GM19238 (cell line): ENCODE measurements around the gene LRRC56.
A peak's percentile ranks its signal among the peaks of the same experiment; 100 is the strongest.

Source experiments
- DNase-seq: peaks from one replicate; pipeline ENCODE4 v3.0.0; 2011; ENCODE audit warnings: low spot score; ENCODE audit not compliant: insufficient read length

LRRC56 gene

GRCh38 chr11:538431-539051 lies 1.2 kb downstream of the LRRC56 start:
- DNase-seq, result no peak

- DNase-seq, result no peak
Measured at GRCh38 chr11:539971-540481, 2.7 kb downstream of the LRRC56 start.

- DNase-seq, result no peak
Measured at GRCh38 chr11:540583-541432, 3.5 kb downstream of the LRRC56 start.

GRCh38 chr11:541433-541885 lies 4.1 kb downstream of the LRRC56 start:
- no peak for DNase-seq

GRCh38 chr11:544817-545166 lies 7.5 kb downstream of the LRRC56 start:
- no peak for DNase-seq

- DNase-seq, result no peak
Measured at GRCh38 chr11:545171-545570, 7.8 kb downstream of the LRRC56 start.

- no peak for DNase-seq
Measured at GRCh38 chr11:548700-549603, 11.6 kb downstream of the LRRC56 start.

GRCh38 chr11:550021-550745 lies 12.9 kb downstream of the LRRC56 start:
- no peak for DNase-seq

GRCh38 chr11:550746-551085 lies 13.4 kb downstream of the LRRC56 start:
- DNase-seq, result no peak

GRCh38 chr11:551131-551530 lies 13.8 kb downstream of the LRRC56 start:
- DNase-seq, result no peak

- no peak for DNase-seq
Measured at GRCh38 chr11:551596-551995, 14.3 kb downstream of the LRRC56 start.

- no peak for DNase-seq
Measured at GRCh38 chr11:553083-553987, 16.0 kb downstream of the LRRC56 start.

GRCh38 chr11:553988-554340 lies 16.6 kb downstream of the LRRC56 start:
- no peak for DNase-seq

- peak; percentile 85 for DNase-seq
Measured at GRCh38 chr11:554428-555226, 17.3 kb downstream of the LRRC56 start.

GRCh38 chr11:555227-555779 lies 18.0 kb downstream of the LRRC56 start:
- DNase-seq, result no peak

GRCh38 chr11:555780-556661 lies 18.7 kb downstream of the LRRC56 start:
- no peak for DNase-seq

GRCh38 chr11:556662-557256 lies 19.4 kb downstream of the LRRC56 start:
- DNase-seq, result no peak
